Nephron (organoid): ENCODE measurements around the gene RALGPS1.

ENCODE experiments used
- H3K27ac Mint-ChIP-seq, 3 experiments: 2 replicates each; pipeline ENCODE4 v1.8.0; 2020; ENCODE audit warnings: mixed read lengths in 3 of 3, mild to moderate bottlenecking in 2 of 3, moderate library complexity in 1 of 3
- H3K27me3 Mint-ChIP-seq: 2 replicates; pipeline ENCODE4 v1.8.0; 2021; ENCODE audit warnings: low read depth, mild to moderate bottlenecking, moderate library complexity, mixed read lengths
- H3K36me3 Mint-ChIP-seq: 2 replicates; pipeline ENCODE4 v1.8.0; 2020; ENCODE audit warnings: low read depth, mixed read lengths
- H3K4me1 Mint-ChIP-seq: 2 replicates; pipeline ENCODE4 v1.8.0; 2020; ENCODE audit warnings: mixed read lengths
- H3K4me3 Mint-ChIP-seq, 3 experiments: 2 replicates each; pipeline ENCODE4 v1.8.0; 2020; ENCODE audit warnings: mild to moderate bottlenecking in 3 of 3, mixed read lengths in 3 of 3, moderate library complexity in 2 of 3
- H3K9me3 Mint-ChIP-seq: 2 replicates; pipeline ENCODE4 v1.8.0; 2020; ENCODE audit warnings: mixed read lengths
- CTCF ChIP-seq, 3 experiments: fragments of 200-600 bp; sonication (generic); IDR thresholded peaks; one replicate each; pipeline ENCODE4 v1.5.0; 2021; ENCODE audit warnings: antibody characterized with exemption in 3 of 3; ENCODE audit not compliant: unreplicated experiment in 3 of 3

RALGPS1 gene

GRCh38 chr9:127214421-127215267 lies 300.1 kb downstream of the RALGPS1 start:
- no peaks in the 10 kb centered on the region for H3K9me3 Mint-ChIP-seq
- peaks cover 10% of the 10 kb centered on the region for H3K27me3 Mint-ChIP-seq
- H3K27ac Mint-ChIP-seq = peak overlapping the region in 1 of 3 experiments; percentile 39
- TF ChIP-seq CTCF (IDR thresholded peaks at IDR 0.05; ENCODE audit: unreplicated experiment in 3 of 3) = peak; percentile 67 to 71 (median 70)
- peaks cover 53% of the 10 kb centered on the region for H3K4me1 Mint-ChIP-seq
- H3K36me3 Mint-ChIP-seq = no peaks in the 10 kb centered on the region
- H3K4me3 Mint-ChIP-seq = no peak overlapping the region

- no peaks in the 10 kb centered on the region for H3K36me3 Mint-ChIP-seq
- no peak overlapping the region for H3K27ac Mint-ChIP-seq
Measured at GRCh38 chr9:127215268-127216209, 301.0 kb downstream of the RALGPS1 start.

GRCh38 chr9:127216210-127216887 lies 301.8 kb downstream of the RALGPS1 start:
- TF ChIP-seq CTCF (IDR thresholded peaks at IDR 0.05; ENCODE audit: unreplicated experiment in 3 of 3) = no peak
- Mint-ChIP-seq H3K36me3 (no peaks in the 10 kb centered on the region), H3K9me3 (no peaks in the 10 kb centered on the region), H3K4me1 (peaks cover 42% of the 10 kb centered on the region), H3K4me3 (no peak overlapping the region), H3K27me3 (peaks cover 10% of the 10 kb centered on the region), H3K27ac (no peak overlapping the region)

More at GRCh38 chr9:127215268-127216209, 301.0 kb downstream of the RALGPS1 start:
- peaks cover 10% of the 10 kb centered on the region for H3K27me3 Mint-ChIP-seq
- peaks cover 48% of the 10 kb centered on the region for H3K4me1 Mint-ChIP-seq
- H3K9me3 Mint-ChIP-seq = no peaks in the 10 kb centered on the region
- TF ChIP-seq CTCF (IDR thresholded peaks at IDR 0.05; ENCODE audit: unreplicated experiment in 3 of 3) = no peak
- H3K4me3 Mint-ChIP-seq = no peak overlapping the region

GRCh38 chr9:127216888-127217217 lies 302.3 kb downstream of the RALGPS1 start:
- Mint-ChIP-seq H3K9me3 (no peaks in the 10 kb centered on the region), H3K27ac (no peak overlapping the region), H3K27me3 (peaks cover 11% of the 10 kb centered on the region), H3K4me1 (peaks cover 41% of the 10 kb centered on the region), H3K36me3 (no peaks in the 10 kb centered on the region), H3K4me3 (no peak overlapping the region)
- no peak for TF ChIP-seq CTCF (IDR thresholded peaks at IDR 0.05; ENCODE audit: unreplicated experiment in 3 of 3)

GRCh38 chr9:127218818-127219217 lies 304.2 kb downstream of the RALGPS1 start:
- TF ChIP-seq CTCF (IDR thresholded peaks at IDR 0.05; ENCODE audit: unreplicated experiment in 3 of 3) = no peak
- H3K9me3 Mint-ChIP-seq = no peaks in the 10 kb centered on the region
- H3K27me3 Mint-ChIP-seq = peaks cover 26% of the 10 kb centered on the region
- H3K27ac Mint-ChIP-seq = no peak overlapping the region
- peaks cover 31% of the 10 kb centered on the region for H3K4me1 Mint-ChIP-seq
- no peak overlapping the region for H3K4me3 Mint-ChIP-seq
- H3K36me3 Mint-ChIP-seq = no peaks in the 10 kb centered on the region
